Endothelial cell of umbilical vein (primary cell): ENCODE measurements around the gene LARP1. TPM values are rescaled to one million over a fixed set of nuclear protein-coding genes. Genes with fewer than 3 reads are reported as not detected.

Experiments
- BruUV-seq: library from RNA; stranded (reverse); fragments of 400-500 nt; replicated peaks from 2 replicates; lab custom pipeline; 2021; lab: Mats Ljungman, UMichigan
- CTCF ChIA-PET: fragments of 300-600, 350-600 bp; sonication (Branson Sonifier 250); formaldehyde crosslinking; loops from one replicate; lab custom pipeline; 2021; ENCODE audit warnings: antibody characterized with exemption, inconsistent platforms; lab: Charles Lee
- POLR2A ChIA-PET: fragments of 300-600, 350-600 bp; sonication (Branson Sonifier 250); formaldehyde crosslinking; loops from one replicate; lab custom pipeline; 2021; ENCODE audit warnings: antibody characterized with exemption, inconsistent platforms; lab: Charles Lee
- DNase-seq: peaks from one replicate; pipeline ENCODE4 v3.0.0-alpha.2; 2011; ENCODE audit warnings: low read depth, low spot score
- FAIRE-seq: peaks from 2 replicates; lab custom pipeline; 2011; peaks lifted over from hg19 to GRCh38; lab: Jason Lieb, UNC
- H2AFZ ChIP-seq: 2 replicates; pipeline ENCODE4 v1.6.0; 2012; ENCODE audit warnings: low read depth, low read length, control low read depth, inconsistent platforms
- H3K27ac ChIP-seq: 2 replicates; pipeline ENCODE4 v1.5.1; 2011; ENCODE audit warnings: low read depth, mild to moderate bottlenecking, control low read depth, low read length, moderate library complexity; ENCODE audit not compliant: insufficient read depth
- H3K27me3 ChIP-seq, 2 experiments: 2 replicates each; pipeline versions ENCODE4 v1.6.0 to v1.6.1; 2011; ENCODE audit warnings: low read length in 2 of 2, mixed read lengths in 1 of 2; ENCODE audit not compliant: control insufficient read depth in 2 of 2, insufficient read depth in 2 of 2
- H3K36me3 ChIP-seq, 2 experiments: 2 replicates in 1 of 2; 3 replicates in 1 of 2; pipeline ENCODE4 v1.5.1; 2011; ENCODE audit warnings: low read length in 2 of 2, mild to moderate bottlenecking in 1 of 2, moderate library complexity in 1 of 2; ENCODE audit not compliant: control insufficient read depth in 2 of 2, insufficient read depth in 2 of 2; ENCODE audit errors: extremely low read depth in 1 of 2
- H3K4me1 ChIP-seq: 3 replicates; pipeline ENCODE4 v1.5.1; 2011; ENCODE audit warnings: mild to moderate bottlenecking, low read length; ENCODE audit not compliant: control insufficient read depth, insufficient read depth; ENCODE audit errors: extremely low read depth
- H3K4me2 ChIP-seq: 2 replicates; pipeline ENCODE4 v1.6.1; 2011; ENCODE audit warnings: low read length, control low read depth, mixed read lengths; ENCODE audit not compliant: insufficient read depth
- H3K4me3 ChIP-seq, 3 experiments: fragments of 200-600 bp in 1 of 3; sonication (generic), shearing (Covaris generic) in 1 of 3; replicated peaks in 1 of 3; 2 replicates each; pipeline ENCODE4 v1.5.1; 2011 to 2016; ENCODE audit warnings: control low read depth in 3 of 3, low read length in 3 of 3, mild to moderate bottlenecking in 2 of 3, inconsistent platforms in 1 of 3, low read depth in 1 of 3, moderate library complexity in 1 of 3; ENCODE audit not compliant: insufficient read depth in 1 of 3
- H3K79me2 ChIP-seq: 2 replicates; pipeline ENCODE4 v1.6.0; 2012; ENCODE audit warnings: low read length, inconsistent platforms; ENCODE audit not compliant: control insufficient read depth, insufficient read depth
- H3K9ac ChIP-seq: replicated peaks from 2 replicates; pipeline ENCODE3; 2011; ENCODE audit warnings: low read length, control low read depth; ENCODE audit not compliant: insufficient read depth; ENCODE audit errors: extremely low read depth
- H3K9me1 ChIP-seq: replicated peaks from 3 replicates; pipeline ENCODE4 v1.6.0; 2011; ENCODE audit warnings: mild to moderate bottlenecking, low read length; ENCODE audit not compliant: control insufficient read depth, insufficient read depth; ENCODE audit errors: extremely low read depth
- H3K9me3 ChIP-seq: replicated peaks from 2 replicates; pipeline ENCODE4 v1.5.1; 2012; ENCODE audit warnings: low read length, inconsistent platforms; ENCODE audit not compliant: control insufficient read depth, insufficient read depth
- H4K20me1 ChIP-seq: replicated peaks from 2 replicates; pipeline ENCODE3; 2011; ENCODE audit warnings: mild to moderate bottlenecking, low read length; ENCODE audit not compliant: control insufficient read depth, insufficient read depth; ENCODE audit errors: extremely low read depth
- EZH2 ChIP-seq: IDR thresholded peaks from 2 replicates; pipeline ENCODE4 v1.6.1; 2012; ENCODE audit warnings: borderline replicate concordance, low read depth, mild to moderate bottlenecking, moderate library complexity, low read length, inconsistent platforms; ENCODE audit not compliant: severe bottlenecking
- FOS ChIP-seq: IDR thresholded peaks from 2 replicates; pipeline ENCODE4 v1.6.1; 2011; ENCODE audit warnings: mild to moderate bottlenecking, low read length, moderate library complexity, borderline replicate concordance; ENCODE audit not compliant: insufficient read depth
- GATA2 ChIP-seq: IDR thresholded peaks from 2 replicates; pipeline ENCODE4 v1.7.0; 2011; ENCODE audit warnings: low read depth, mild to moderate bottlenecking, moderate library complexity, mixed read lengths, low read length; ENCODE audit not compliant: insufficient read length, insufficient read depth
- JUN ChIP-seq: IDR thresholded peaks from 2 replicates; pipeline ENCODE4 v1.6.1; 2011; ENCODE audit warnings: borderline replicate concordance, low read depth; ENCODE audit not compliant: insufficient read length, insufficient read depth
- POLR2A ChIP-seq: IDR thresholded peaks from 2 replicates; pipeline ENCODE4 v1.6.1; 2012; ENCODE audit warnings: low read depth, mild to moderate bottlenecking, control low read depth, low read length
- POLR2AphosphoS5 ChIP-seq: IDR thresholded peaks from 2 replicates; pipeline ENCODE4 v1.6.1; 2012; ENCODE audit warnings: low read depth, mild to moderate bottlenecking, control low read depth, low read length, moderate library complexity; ENCODE audit not compliant: insufficient read depth
- dilution Hi-C: fragments of 300-500 bp; cut with MboI; formaldehyde crosslinking; loops from one replicate; pipeline ENCODE4 v1.15.0; 2019; ENCODE audit warnings: low sequenced_read_pairs; ENCODE audit not compliant: extremely low pct_ligation_motif_present
- intact Hi-C: fragments of 100-400 bp; cut with micrococcal nuclease; formaldehyde crosslinking; loops from one replicate; pipeline ENCODE4 v1.10.0; 2022
- polyA plus RNA-seq, 4 experiments: library from polyadenylated mRNA; depleted of rRNA in 3 of 4; stranded (reverse) in 3 of 4; unstranded in 1 of 4; fragments of >200 nt; gene quantifications; 2 replicates each; pipeline versions ENCODE4 v1.2.1 to v1.2.3, GENCODE V29; 2011 to 2012; ENCODE audit warnings: missing spikeins in 1 of 4
- total RNA-seq: library from RNA; stranded (reverse); gene quantifications from 2 replicates; pipeline ENCODE4 v1.2.3, GENCODE V29; 2021

LARP1 gene
- total and polyA plus RNA-seq, 2 donors (not counting 3 experiments of a cell fraction or from before 2014, with no cell fraction given): 70.4 to 252 TPM

GRCh38 chr5:154806176-154806575, 51.0 kb downstream of the LARP1 start:
- Histone ChIP-seq H3K4me3 (no peak overlapping the region), H3K9me1 (no peaks in the 10 kb centered on the region), H3K4me2 (no peak overlapping the region), H3K9ac (no peak overlapping the region), H4K20me1 (no peaks in the 10 kb centered on the region), H3K27me3 (no peaks in the 10 kb centered on the region), H3K27ac (no peak overlapping the region), H3K79me2 (no peaks in the 10 kb centered on the region), H2AFZ (no peak overlapping the region), H3K9me3 (no peaks in the 10 kb centered on the region), H3K36me3 (peaks cover 41 to 43% of the 10 kb centered on the region in 2 experiments), H3K4me1 (no peaks in the 10 kb centered on the region)
- intact Hi-C loops (no loop called here), dilution Hi-C loops (no loop called here)
- ChIA-PET POLR2A (no interaction called here), CTCF (interaction anchor here (1.9 kb wide), 1 partner anchor 156 kb away, joined by 4 read pairs; no protein-coding TSS in a partner anchor)
- no peak for TF ChIP-seq FOS
- no peak for TF ChIP-seq POLR2AphosphoS5
- no peak for TF ChIP-seq EZH2
- TF ChIP-seq POLR2A: no peak
- TF ChIP-seq JUN: no peak
- BruUV-seq: no TSS peak
- DNase-seq: no peak
- no peak for FAIRE-seq

GRCh38 chr5:154811239-154811638, 56.1 kb downstream of the LARP1 start:
- Histone ChIP-seq H3K9me3 (no peaks in the 10 kb centered on the region), H3K36me3 (peaks cover 28 to 38% of the 10 kb centered on the region in 2 experiments), H3K4me3 (no peak overlapping the region), H3K9ac (no peak overlapping the region), H3K9me1 (no peaks in the 10 kb centered on the region), H3K4me2 (no peak overlapping the region), H3K27ac (no peak overlapping the region), H3K27me3 (no peaks in the 10 kb centered on the region), H3K79me2 (no peaks in the 10 kb centered on the region), H4K20me1 (no peaks in the 10 kb centered on the region), H3K4me1 (no peaks in the 10 kb centered on the region), H2AFZ (no peak overlapping the region)
- DNase-seq (no peak), FAIRE-seq (no peak)
- BruUV-seq: no TSS peak
- CTCF ChIA-PET: interaction anchor here (0.7 to 1.4 kb wide), 2 partner anchors 157 to 161 kb away, joined by 3 to 8 read pairs; no protein-coding TSS in a partner anchor
- intact Hi-C loops (no loop called here), dilution Hi-C loops (no loop called here)
- TF ChIP-seq GATA2 (no peak), EZH2 (no peak)
- POLR2A ChIA-PET: no interaction called here
